Measurements from ENCODE around the gene POLR1D.

Gene POLR1D

DNA sequence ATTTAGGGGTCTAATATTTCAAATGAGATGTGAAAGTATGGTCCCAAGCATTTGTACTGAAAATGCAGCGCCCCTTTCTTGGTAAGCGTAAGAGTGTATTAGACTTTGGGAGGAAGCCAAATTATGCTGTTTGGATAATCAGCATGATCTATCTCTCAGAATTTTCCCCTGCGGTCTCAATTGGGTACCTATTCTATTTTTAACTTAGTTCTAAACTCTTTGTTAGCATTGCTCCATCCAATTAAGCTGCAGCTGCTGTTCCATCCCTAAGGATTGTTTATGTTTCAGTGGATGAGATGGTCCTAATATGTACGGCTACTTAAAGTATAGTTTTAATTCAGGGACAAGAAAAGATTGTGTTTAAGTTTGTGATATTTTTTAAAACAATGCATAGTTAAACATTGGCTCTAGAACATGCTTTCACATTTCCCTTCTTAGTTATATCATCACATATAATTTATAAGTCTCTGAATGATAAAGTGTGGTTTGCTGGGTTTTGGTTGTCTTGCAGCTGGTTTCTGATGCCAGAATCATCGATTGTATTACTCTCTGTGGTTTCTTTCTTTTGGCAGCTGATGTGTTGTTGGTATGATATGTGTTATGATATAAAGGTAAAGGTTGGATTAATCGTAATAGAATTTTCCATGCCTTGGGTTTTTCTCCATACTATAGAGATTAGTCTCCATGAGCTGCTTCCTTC is 15.0 kb downstream of the POLR1D start:
- no peak for DNase-seq (ENCODE audit: insufficient read length, low spot score)
- TF ChIP-seq, protein P1, sequence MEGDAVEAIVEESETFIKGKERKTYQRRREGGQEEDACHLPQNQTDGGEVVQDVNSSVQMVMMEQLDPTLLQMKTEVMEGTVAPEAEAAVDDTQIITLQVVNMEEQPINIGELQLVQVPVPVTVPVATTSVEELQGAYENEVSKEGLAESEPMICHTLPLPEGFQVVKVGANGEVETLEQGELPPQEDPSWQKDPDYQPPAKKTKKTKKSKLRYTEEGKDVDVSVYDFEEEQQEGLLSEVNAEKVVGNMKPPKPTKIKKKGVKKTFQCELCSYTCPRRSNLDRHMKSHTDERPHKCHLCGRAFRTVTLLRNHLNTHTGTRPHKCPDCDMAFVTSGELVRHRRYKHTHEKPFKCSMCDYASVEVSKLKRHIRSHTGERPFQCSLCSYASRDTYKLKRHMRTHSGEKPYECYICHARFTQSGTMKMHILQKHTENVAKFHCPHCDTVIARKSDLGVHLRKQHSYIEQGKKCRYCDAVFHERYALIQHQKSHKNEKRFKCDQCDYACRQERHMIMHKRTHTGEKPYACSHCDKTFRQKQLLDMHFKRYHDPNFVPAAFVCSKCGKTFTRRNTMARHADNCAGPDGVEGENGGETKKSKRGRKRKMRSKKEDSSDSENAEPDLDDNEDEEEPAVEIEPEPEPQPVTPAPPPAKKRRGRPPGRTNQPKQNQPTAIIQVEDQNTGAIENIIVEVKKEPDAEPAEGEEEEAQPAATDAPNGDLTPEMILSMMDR (IDR thresholded peaks at IDR 0.05; ENCODE audit: insufficient read depth, missing control alignments): no peak
- no peak for FAIRE-seq

DNA sequence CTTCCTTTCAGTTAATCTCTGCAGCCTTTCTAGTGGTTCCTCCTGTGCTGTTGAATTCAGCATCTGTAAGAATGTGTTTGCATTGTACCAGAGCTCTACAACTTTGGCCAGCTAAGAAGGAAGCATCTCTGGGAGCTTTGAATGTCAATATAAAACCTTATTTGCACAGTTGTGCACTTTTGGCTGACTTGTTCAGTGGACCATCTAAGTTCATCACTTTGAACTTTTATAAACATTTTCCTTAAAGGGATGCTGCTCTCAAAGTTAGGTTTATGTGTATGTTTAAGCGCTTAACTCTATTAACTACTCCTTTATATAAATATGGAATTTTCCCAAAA is 15.6 kb downstream of the POLR1D start:
- FAIRE-seq (no peak), DNase-seq (ENCODE audit: insufficient read length, low spot score) (no peak)
- TF ChIP-seq, protein P1 (IDR thresholded peaks at IDR 0.05; ENCODE audit: insufficient read depth, missing control alignments): no peak

DNA sequence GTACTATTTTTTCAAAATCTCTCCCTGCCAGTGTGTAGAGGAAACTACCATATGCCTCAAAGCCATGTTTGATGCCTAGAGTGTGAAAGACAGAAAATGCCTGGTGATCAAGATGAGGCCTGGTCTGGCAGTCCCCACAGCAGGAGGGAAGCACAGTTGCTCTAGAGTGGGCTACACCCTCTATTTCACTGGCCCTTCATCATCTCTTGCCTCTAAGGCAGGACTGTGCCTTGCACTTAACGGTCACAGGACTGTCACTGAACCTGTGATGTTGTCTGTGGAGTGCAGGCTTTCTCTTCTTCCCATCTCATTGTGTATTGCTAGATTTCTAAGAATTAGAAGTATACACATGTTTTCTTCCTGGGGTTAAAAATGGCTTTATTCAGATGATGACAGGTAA is 16.3 kb downstream of the POLR1D start:
- TF ChIP-seq, protein P1 (IDR thresholded peaks at IDR 0.05; ENCODE audit: insufficient read depth, missing control alignments): no peak
- DNase-seq (ENCODE audit: insufficient read length, low spot score) (no peak), FAIRE-seq (no peak)

DNA sequence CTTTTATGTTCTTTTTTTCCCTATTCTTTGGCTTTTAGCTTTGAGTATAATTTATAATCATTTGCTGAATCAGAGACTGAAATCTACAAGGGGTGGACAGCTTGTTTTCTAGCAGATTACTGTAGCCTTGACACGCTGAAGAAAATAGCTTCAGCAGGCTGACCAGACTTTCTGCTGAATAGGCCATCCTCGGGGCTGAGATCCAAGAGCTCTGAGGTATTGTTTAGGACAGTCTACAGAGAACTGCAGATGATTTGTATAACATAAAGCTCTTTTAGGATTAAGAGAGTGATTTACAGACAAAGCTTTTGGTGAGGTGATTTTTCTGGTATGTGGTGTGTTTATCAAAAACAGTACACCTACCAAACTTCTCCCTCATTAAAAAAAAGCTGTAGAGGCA is 16.8 kb downstream of the POLR1D start:
- FAIRE-seq (no peak), DNase-seq (ENCODE audit: insufficient read length, low spot score) (no peak)
- TF ChIP-seq, protein P1 (IDR thresholded peaks at IDR 0.05; ENCODE audit: insufficient read depth, missing control alignments): no peak

DNA sequence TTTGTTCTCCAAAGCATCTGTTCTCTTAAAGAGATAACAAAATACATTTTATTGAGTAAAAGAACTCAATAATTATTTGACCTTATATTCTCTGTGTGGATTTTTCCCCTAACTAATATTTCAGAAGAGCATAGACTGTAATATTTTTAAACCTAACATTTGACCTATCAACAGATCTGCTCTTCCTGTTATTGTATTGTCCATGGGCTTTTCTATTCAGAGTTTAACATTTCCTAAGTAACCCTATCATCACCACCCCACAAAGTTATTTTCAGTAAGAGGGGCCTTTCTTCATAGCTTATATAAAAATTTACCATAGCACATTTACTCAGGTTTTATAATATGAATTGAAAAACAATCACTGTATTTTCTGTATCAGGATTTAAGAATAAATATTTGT is 17.5 kb downstream of the POLR1D start:
- no peak for DNase-seq (ENCODE audit: insufficient read length, low spot score)
- TF ChIP-seq, protein P1 (IDR thresholded peaks at IDR 0.05; ENCODE audit: insufficient read depth, missing control alignments): no peak
- FAIRE-seq: no peak

DNA sequence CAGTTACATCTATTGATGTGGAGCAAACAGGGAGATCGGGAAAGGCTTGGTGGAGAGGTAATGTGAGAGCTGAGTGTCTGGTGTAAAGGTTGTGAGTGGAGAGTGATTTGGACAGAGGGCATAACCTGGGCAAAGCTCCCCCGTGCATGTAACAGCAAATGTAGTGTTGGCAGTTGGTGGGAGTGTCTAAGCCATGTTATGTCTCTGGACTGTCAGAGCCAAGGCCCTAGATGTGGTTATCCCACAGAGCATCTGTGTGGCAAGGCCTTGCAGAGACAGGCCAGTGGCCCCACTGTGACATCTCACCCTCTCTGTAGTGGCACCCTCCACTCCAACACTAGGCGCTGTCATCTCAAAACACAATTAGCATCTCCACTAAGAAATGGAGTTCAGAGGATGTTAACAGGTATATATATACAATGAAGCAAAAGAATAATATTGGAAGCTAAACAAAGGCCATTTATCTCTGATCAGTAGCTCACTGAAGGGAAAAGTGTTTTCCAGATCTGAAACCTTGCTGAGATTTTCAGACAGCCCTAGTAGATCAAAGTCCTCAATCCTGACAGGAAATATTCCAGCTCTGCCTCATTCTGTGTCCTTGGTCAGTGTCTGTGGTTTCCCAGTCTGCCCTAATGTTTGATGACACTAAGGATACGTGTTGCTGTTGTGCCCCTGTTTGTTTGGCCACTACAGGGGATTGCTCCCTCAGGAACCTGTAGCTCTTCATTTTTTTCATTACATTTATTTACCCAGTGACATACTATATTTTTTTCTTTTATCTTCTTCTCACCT is 20.2 kb downstream of the POLR1D start:
- FAIRE-seq: no peak
- no peak for DNase-seq (ENCODE audit: insufficient read length, low spot score)
- TF ChIP-seq, protein P1 (IDR thresholded peaks at IDR 0.05; ENCODE audit: insufficient read depth, missing control alignments): no peak
